H7 (cell line): ENCODE results near the gene TMED7. TPM values are rescaled to one million over a fixed set of nuclear protein-coding genes. Genes with fewer than 3 reads are reported as not detected.

Source experiments
- DNase-seq: peaks from one replicate; pipeline ENCODE4 v3.0.0; 2012
- H3K27me3 ChIP-seq: 2 replicates; pipeline ENCODE4 v1.6.0; 2011; ENCODE audit warnings: mild to moderate bottlenecking, low read length; ENCODE audit not compliant: control insufficient read depth, insufficient read depth
- H3K36me3 ChIP-seq: replicated peaks from 2 replicates; pipeline ENCODE4 v1.5.1; 2011; ENCODE audit warnings: low read length; ENCODE audit not compliant: control insufficient read depth, insufficient read depth
- H3K4me3 ChIP-seq: 2 replicates; pipeline ENCODE4 v1.5.1; 2011; ENCODE audit warnings: low read depth, mild to moderate bottlenecking, control low read depth, low read length, moderate library complexity; ENCODE audit not compliant: insufficient read depth
- total RNA-seq: library from RNA; depleted of rRNA; stranded (reverse); fragments of >200 nt; shearing (Covaris generic); gene quantifications from 2 replicates; pipeline ENCODE4 v1.2.3, GENCODE V29; 2014

Gene TMED7
- total RNA-seq, 1 experiment from 2014 or later, result 53.0 TPM

GRCh38 chr5:115607935-115608334, 17.9 kb downstream of the TMED7 start:
- DNase-seq, result no peak
- Histone ChIP-seq H3K27me3 (no peaks in the 10 kb centered on the region), H3K4me3 (no peak overlapping the region), H3K36me3 (no peaks in the 10 kb centered on the region; the same call in 1 of the 2 replicates)

GRCh38 chr5:115605436-115605835, 20.4 kb downstream of the TMED7 start:
- H3K36me3 ChIP-seq, result no peaks in the 10 kb centered on the region
- no peak for DNase-seq
- H3K4me3 ChIP-seq, result no peak overlapping the region
- H3K27me3 ChIP-seq, result no peaks in the 10 kb centered on the region

GRCh38 chr5:115602591-115603125, 23.2 kb downstream of the TMED7 start:
- peak; percentile 19 for DNase-seq
- H3K27me3 ChIP-seq, result no peaks in the 10 kb centered on the region
- no peaks in the 10 kb centered on the region for H3K36me3 ChIP-seq
- peak overlapping the region; percentile 64 for H3K4me3 ChIP-seq

GRCh38 chr5:115601701-115602590, 23.9 kb downstream of the TMED7 start, which contains the start of gene TICAM2:
Gene TICAM2, minus strand, starts transcription at chr5:115602479. Its CDS starts 21,223 bp downstream, at chr5:115581256.
- DNase-seq, result peak; percentile 90
- no peaks in the 10 kb centered on the region for H3K27me3 ChIP-seq
- peak within 1 kb of the TSS; percentile 64 for H3K4me3 ChIP-seq
- no peaks in the 10 kb centered on the region for H3K36me3 ChIP-seq

- H3K4me3 ChIP-seq, result no peak overlapping the region
These were observed 25.1 kb downstream of the TMED7 start for GRCh38 chr5:115600766-115601165.

GRCh38 chr5:115599924-115600323, 25.9 kb downstream of the TMED7 start:
- H3K4me3 ChIP-seq, result no peak overlapping the region
- no peaks in the 10 kb centered on the region for H3K36me3 ChIP-seq
- no peak for DNase-seq
- no peaks in the 10 kb centered on the region for H3K27me3 ChIP-seq

More at GRCh38 chr5:115600766-115601165, 25.1 kb downstream of the TMED7 start:
- no peaks in the 10 kb centered on the region for H3K36me3 ChIP-seq
- no peaks in the 10 kb centered on the region for H3K27me3 ChIP-seq
- no peak for DNase-seq

- Histone ChIP-seq H3K36me3 (no peaks in the 10 kb centered on the region), H3K4me3 (no peak overlapping the region), H3K27me3 (no peaks in the 10 kb centered on the region)
- no peak for DNase-seq
These were observed 26.3 kb downstream of the TMED7 start for GRCh38 chr5:115599502-115599901.

- H3K27me3 ChIP-seq, result no peaks in the 10 kb centered on the region
- H3K4me3 ChIP-seq, result no peak overlapping the region
- no peaks in the 10 kb centered on the region for H3K36me3 ChIP-seq
- no peak for DNase-seq
These were observed 31.4 kb downstream of the TMED7 start for GRCh38 chr5:115594128-115595047.

GRCh38 chr5:115589043-115589442, 36.8 kb downstream of the TMED7 start:
- H3K27me3 ChIP-seq, result no peaks in the 10 kb centered on the region
- no peak for DNase-seq
- H3K4me3 ChIP-seq, result no peak overlapping the region
- H3K36me3 ChIP-seq, result no peaks in the 10 kb centered on the region

GRCh38 chr5:115588640-115589039, 37.2 kb downstream of the TMED7 start:
- no peak overlapping the region for H3K4me3 ChIP-seq

GRCh38 chr5:115586525-115587146, 39.2 kb downstream of the TMED7 start:
- Histone ChIP-seq H3K27me3 (no peaks in the 10 kb centered on the region), H3K4me3 (no peak overlapping the region), H3K36me3 (no peaks in the 10 kb centered on the region)
- DNase-seq, result no peak

More at GRCh38 chr5:115588640-115589039, 37.2 kb downstream of the TMED7 start:
- Histone ChIP-seq H3K27me3 (no peaks in the 10 kb centered on the region), H3K36me3 (no peaks in the 10 kb centered on the region)
- DNase-seq, result no peak

- Histone ChIP-seq H3K36me3 (no peaks in the 10 kb centered on the region), H3K27me3 (no peaks in the 10 kb centered on the region), H3K4me3 (no peak overlapping the region)
- DNase-seq, result no peak
These were observed 40.6 kb downstream of the TMED7 start for GRCh38 chr5:115585265-115585664.

- Histone ChIP-seq H3K27me3 (no peaks in the 10 kb centered on the region), H3K4me3 (no peak overlapping the region)
These were observed 41.3 kb downstream of the TMED7 start for GRCh38 chr5:115584501-115584900.

GRCh38 chr5:115583474-115583873, 42.4 kb downstream of the TMED7 start:
- no peaks in the 10 kb centered on the region for H3K27me3 ChIP-seq
- H3K36me3 ChIP-seq, result no peaks in the 10 kb centered on the region
- H3K4me3 ChIP-seq, result no peak overlapping the region
- no peak for DNase-seq

More at GRCh38 chr5:115584501-115584900, 41.3 kb downstream of the TMED7 start:
- DNase-seq, result no peak
- no peaks in the 10 kb centered on the region for H3K36me3 ChIP-seq
